Measurements from ENCODE around the gene HES2. TPM values are rescaled to one million over a fixed set of nuclear protein-coding genes. Genes with fewer than 3 reads are reported as not detected.

The HES2 gene
- total and polyA plus RNA-seq, 2 donors (not counting 1 experiment from before 2014, with no cell fraction given): 0.50 TPM; not detected in 1

DNA sequence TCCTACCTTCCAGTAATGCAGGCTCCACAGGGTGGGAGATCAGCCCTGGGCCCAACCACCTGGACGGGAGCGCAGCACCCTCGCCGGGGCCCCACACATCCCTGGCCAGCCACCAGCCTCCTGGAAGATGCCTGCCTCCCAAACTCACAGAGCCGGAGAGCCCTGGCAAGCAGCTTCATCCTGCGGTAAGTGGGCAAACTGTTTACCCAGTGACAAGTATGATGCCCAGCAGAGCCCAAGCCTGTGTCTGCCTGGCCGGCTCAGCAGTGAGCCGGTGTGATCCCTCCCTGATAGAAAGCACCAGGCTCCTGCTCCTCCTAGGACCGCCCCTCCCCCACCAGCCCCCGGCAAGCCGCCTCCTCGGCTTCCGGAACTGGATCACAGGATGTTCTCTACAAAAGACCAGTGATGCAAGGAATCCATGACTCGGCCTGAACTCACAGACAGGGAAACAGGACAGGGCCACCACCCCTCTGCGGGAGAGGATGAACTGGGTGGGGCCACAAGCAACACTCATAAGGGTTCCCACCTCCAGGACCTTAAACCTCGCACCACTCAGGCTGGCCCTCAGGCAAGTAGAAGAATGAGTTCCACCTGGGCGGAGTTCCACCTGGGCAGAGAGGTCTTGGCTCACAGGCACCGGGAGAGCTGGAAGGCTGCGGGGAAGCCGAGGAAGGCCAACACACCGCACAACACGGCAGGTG, 34.1 kb downstream of the HES2 start:
- Histone ChIP-seq H4K20me1 (ENCODE audit: control insufficient read depth, extremely low read depth, insufficient read depth, low read length) (no peaks in the 10 kb centered on the region), H3K27ac (ENCODE audit: insufficient read depth, low read length) (no peak overlapping the region), H3K4me2 (ENCODE audit: extremely low read depth, insufficient read depth, low read length) (no peak overlapping the region), H3K9ac (ENCODE audit: insufficient read depth, low read length) (no peak overlapping the region), H3K9me3 (ENCODE audit: control insufficient read depth, insufficient read depth, low read depth, low read length) (no peaks in the 10 kb centered on the region), H3K4me1 (ENCODE audit: control insufficient read depth, extremely low read depth, insufficient read depth, low read length) (no peaks in the 10 kb centered on the region), H3K27me3 (ENCODE audit: control insufficient read depth, insufficient read depth, low read length) (no peaks in the 10 kb centered on the region), H3K4me3 (replicated peaks in 1 of 4; ENCODE audit: control extremely low read depth in 1 of 4, insufficient read depth in 1 of 4, low read depth in 3 of 4, low read length in 4 of 4) (peak overlapping the region in 2 of 4 experiments; percentile 20 to 52), H2AFZ (ENCODE audit: low read length) (no peak overlapping the region), H3K79me2 (ENCODE audit: control insufficient read depth, insufficient read depth, low read length) (peaks cover 7% of the 10 kb centered on the region), H3K36me3 (ENCODE audit: control insufficient read depth, insufficient read depth, low read length) (no peaks in the 10 kb centered on the region)
- TF ChIP-seq, protein P1, sequence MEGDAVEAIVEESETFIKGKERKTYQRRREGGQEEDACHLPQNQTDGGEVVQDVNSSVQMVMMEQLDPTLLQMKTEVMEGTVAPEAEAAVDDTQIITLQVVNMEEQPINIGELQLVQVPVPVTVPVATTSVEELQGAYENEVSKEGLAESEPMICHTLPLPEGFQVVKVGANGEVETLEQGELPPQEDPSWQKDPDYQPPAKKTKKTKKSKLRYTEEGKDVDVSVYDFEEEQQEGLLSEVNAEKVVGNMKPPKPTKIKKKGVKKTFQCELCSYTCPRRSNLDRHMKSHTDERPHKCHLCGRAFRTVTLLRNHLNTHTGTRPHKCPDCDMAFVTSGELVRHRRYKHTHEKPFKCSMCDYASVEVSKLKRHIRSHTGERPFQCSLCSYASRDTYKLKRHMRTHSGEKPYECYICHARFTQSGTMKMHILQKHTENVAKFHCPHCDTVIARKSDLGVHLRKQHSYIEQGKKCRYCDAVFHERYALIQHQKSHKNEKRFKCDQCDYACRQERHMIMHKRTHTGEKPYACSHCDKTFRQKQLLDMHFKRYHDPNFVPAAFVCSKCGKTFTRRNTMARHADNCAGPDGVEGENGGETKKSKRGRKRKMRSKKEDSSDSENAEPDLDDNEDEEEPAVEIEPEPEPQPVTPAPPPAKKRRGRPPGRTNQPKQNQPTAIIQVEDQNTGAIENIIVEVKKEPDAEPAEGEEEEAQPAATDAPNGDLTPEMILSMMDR (conservative IDR thresholded peaks at IDR 0.05 in 1 of 2, IDR thresholded peaks at IDR 0.05 in 1 of 2; ENCODE audit: low read depth in 1 of 2, low read length in 2 of 2): no peak
- no peak for TF ChIP-seq EZH2 (IDR thresholded peaks at IDR 0.05; ENCODE audit: low read length, missing control alignments)
- DNase-seq (ENCODE audit: low read depth in 2 of 2): peak; percentile 83 to 87

DNA sequence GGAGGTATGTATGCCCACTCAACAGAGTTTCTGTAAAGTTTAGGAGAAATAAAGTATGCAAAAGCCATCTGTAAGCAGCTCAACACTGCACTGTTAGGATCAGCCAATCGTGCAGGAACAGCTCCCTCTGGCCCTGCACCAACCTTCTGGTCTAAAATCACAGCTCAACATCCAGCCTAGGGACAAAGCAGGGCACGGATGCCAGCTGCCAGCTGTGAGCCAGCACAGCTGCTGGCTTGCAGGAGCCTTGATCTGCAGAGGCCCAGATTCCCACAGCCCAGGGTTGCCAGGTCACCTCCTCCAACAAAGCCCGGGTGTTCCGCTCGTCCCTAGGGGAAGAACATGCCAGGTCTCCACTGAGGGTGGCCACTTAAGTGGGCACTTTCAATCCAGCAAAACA, 34.8 kb downstream of the HES2 start:
- H3K27me3 ChIP-seq (ENCODE audit: control insufficient read depth, insufficient read depth, low read length): no peaks in the 10 kb centered on the region
- no peak overlapping the region for H2AFZ ChIP-seq (ENCODE audit: low read length)
- TF ChIP-seq, protein P1 (conservative IDR thresholded peaks at IDR 0.05 in 1 of 2, IDR thresholded peaks at IDR 0.05 in 1 of 2; ENCODE audit: low read depth in 1 of 2, low read length in 2 of 2): no peak
- no peak for TF ChIP-seq EZH2 (IDR thresholded peaks at IDR 0.05; ENCODE audit: low read length, missing control alignments)
- no peak overlapping the region for H3K27ac ChIP-seq (ENCODE audit: insufficient read depth, low read length)
- H3K4me3 ChIP-seq (replicated peaks in 1 of 4; ENCODE audit: control extremely low read depth in 1 of 4, insufficient read depth in 1 of 4, low read depth in 3 of 4, low read length in 4 of 4): peak overlapping the region in 1 of 4 experiments; percentile 52
- no peaks in the 10 kb centered on the region for H3K9me3 ChIP-seq (ENCODE audit: control insufficient read depth, insufficient read depth, low read depth, low read length)
- H3K9ac ChIP-seq (ENCODE audit: insufficient read depth, low read length): no peak overlapping the region
- peaks cover 6% of the 10 kb centered on the region for H3K79me2 ChIP-seq (ENCODE audit: control insufficient read depth, insufficient read depth, low read length)
- H3K4me1 ChIP-seq (ENCODE audit: control insufficient read depth, extremely low read depth, insufficient read depth, low read length): no peaks in the 10 kb centered on the region
- no peaks in the 10 kb centered on the region for H3K36me3 ChIP-seq (ENCODE audit: control insufficient read depth, insufficient read depth, low read length)
- DNase-seq (ENCODE audit: low read depth in 2 of 2): peak; percentile 14 to 49
- no peaks in the 10 kb centered on the region for H4K20me1 ChIP-seq (ENCODE audit: control insufficient read depth, extremely low read depth, insufficient read depth, low read length)
- no peak overlapping the region for H3K4me2 ChIP-seq (ENCODE audit: extremely low read depth, insufficient read depth, low read length)

DNA sequence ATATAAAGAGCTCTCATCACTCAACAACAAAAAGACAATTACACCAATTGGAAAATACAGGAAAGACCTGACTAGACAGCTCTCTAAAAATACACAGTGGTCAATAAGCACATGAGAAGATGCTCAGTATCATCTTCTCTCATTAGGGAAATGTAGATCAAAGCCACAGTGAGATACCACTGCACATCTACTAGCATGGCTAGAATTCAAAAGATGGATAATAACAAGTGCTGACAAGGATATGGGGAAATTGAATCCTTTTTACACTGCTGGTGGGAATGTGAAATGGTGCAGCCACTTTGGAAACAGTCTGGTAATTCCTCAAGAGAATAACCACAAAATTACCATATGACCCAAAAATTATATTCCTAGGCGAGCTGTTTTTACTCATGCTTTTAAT, 35.6 kb downstream of the HES2 start:
- Histone ChIP-seq H2AFZ (ENCODE audit: low read length) (no peak overlapping the region), H3K4me3 (replicated peaks in 1 of 4; ENCODE audit: control extremely low read depth in 1 of 4, insufficient read depth in 1 of 4, low read depth in 3 of 4, low read length in 4 of 4) (no peak overlapping the region), H3K27ac (ENCODE audit: insufficient read depth, low read length) (no peak overlapping the region), H3K36me3 (ENCODE audit: control insufficient read depth, insufficient read depth, low read length) (no peaks in the 10 kb centered on the region), H3K4me1 (ENCODE audit: control insufficient read depth, extremely low read depth, insufficient read depth, low read length) (no peaks in the 10 kb centered on the region), H3K9ac (ENCODE audit: insufficient read depth, low read length) (no peak overlapping the region), H3K9me3 (ENCODE audit: control insufficient read depth, insufficient read depth, low read depth, low read length) (no peaks in the 10 kb centered on the region), H3K79me2 (ENCODE audit: control insufficient read depth, insufficient read depth, low read length) (peaks cover 5% of the 10 kb centered on the region), H4K20me1 (ENCODE audit: control insufficient read depth, extremely low read depth, insufficient read depth, low read length) (no peaks in the 10 kb centered on the region), H3K4me2 (ENCODE audit: extremely low read depth, insufficient read depth, low read length) (no peak overlapping the region), H3K27me3 (ENCODE audit: control insufficient read depth, insufficient read depth, low read length) (no peaks in the 10 kb centered on the region)
- no peak for DNase-seq (ENCODE audit: low read depth in 2 of 2)
- TF ChIP-seq EZH2 (IDR thresholded peaks at IDR 0.05; ENCODE audit: low read length, missing control alignments): no peak
- TF ChIP-seq, protein P1 (conservative IDR thresholded peaks at IDR 0.05 in 1 of 2, IDR thresholded peaks at IDR 0.05 in 1 of 2; ENCODE audit: low read depth in 1 of 2, low read length in 2 of 2): no peak

All from fibroblast of lung (primary cell).